Left hindlimb (tissue), 1 donor: ENCODE results near the gene RAPGEF1.

ENCODE experiments used
- DNase-seq: peaks from one replicate; pipeline ENCODE4 v3.0.0-alpha.2; 2018

Gene RAPGEF1

DNA sequence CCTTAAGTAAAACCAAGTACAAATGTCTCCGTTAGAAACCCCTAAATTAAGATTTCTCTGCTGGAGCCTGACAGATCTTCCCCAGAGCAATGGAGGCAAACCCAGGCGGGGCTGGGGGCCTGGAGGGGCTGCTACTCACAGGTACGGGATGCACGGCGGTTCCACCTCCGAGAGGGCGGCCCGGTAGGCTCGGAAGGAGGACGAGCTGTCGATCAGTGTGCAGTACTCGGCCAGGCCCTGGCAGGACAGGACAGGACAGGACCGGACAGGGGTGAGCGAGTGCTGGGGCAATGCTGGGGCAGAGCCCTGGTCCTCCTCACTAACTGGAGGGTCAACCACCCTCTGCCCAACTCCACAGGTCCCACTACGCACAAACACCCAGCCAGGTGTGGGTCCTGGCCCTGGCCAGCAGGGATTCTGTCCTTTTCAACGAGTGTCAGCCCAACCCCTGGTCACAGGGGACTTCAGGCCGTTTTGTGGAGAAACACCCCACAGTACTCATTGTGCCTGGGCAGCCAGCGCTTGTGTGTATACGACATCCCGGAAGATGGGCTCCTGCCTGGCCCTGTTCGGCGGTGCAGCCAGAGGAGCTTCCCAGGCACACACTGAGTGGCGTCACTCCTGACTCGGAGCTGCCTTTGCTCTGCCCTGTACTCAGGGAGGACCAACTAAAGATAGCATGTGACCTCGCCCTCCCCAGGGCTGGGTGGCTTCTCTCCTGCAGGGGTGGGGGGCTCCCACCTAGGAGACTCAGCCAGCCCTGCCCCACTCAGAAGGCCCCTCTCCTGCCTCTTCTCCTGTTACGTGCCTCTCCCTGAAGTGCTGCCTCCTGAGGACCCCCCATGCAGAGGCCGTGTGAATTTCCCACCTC, 157.2 kb downstream of the RAPGEF1 start:
- DNase-seq = no peak

DNA sequence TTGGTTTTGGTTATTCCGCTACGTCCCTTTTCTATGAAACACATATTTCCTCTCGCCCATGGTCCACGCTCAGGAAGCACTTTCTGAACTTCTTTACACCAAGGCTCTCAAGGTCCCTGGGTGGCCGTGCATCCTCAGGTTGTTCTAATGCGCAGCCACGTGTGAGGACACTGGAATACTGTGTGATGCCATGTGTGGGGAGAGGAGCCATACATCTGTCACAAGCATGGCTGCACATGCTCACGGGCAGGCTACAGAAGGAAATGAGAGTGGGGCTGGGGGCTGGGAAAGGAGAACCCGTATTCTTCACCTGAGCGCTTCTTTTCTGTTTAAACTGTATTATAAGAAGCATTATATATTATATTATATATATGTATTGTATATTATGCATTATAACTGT, 157.8 kb downstream of the RAPGEF1 start:
- no peak for DNase-seq

DNA sequence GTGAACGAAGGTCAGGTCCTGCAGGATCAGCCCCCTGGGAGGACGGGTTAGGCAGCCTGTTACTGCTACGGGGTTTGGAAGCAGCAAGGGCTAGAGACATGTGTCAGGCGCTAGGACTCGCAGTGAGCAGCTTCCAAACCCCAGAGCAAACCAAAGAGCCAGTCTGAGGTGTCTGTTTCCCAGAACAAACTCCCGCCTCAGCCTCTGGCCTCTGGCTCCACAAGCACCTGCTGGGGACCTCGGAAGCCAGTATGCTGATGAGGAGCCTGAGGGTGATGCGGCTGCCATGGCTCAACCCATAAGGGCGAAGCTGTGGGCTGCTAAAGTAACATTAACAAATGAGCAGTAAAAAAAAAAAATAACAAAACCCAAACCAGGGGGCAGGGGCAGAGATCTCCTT, 159.5 kb downstream of the RAPGEF1 start:
- DNase-seq = no peak

DNA sequence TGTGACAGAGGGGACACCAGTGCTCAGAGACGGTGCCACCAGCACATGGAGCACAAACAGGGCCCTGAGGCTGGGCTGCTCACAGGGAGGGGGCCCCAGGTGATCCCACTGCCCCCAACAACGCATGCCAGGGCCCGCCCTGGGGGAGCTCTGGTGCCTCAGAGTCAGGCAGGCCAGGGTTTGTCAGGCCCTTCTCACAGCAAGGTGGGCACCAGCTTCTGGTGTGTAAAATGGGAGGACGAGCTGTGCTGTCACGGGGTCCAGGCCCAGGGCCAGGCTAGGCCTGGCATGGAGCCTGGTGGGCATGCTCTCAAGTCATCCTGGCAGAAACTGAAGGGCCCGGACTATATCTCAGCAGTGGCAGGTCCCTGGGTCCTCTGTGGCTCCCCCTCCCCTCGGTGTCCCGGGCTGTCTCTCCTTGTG, 160.1 kb downstream of the RAPGEF1 start:
- DNase-seq = no peak

DNA sequence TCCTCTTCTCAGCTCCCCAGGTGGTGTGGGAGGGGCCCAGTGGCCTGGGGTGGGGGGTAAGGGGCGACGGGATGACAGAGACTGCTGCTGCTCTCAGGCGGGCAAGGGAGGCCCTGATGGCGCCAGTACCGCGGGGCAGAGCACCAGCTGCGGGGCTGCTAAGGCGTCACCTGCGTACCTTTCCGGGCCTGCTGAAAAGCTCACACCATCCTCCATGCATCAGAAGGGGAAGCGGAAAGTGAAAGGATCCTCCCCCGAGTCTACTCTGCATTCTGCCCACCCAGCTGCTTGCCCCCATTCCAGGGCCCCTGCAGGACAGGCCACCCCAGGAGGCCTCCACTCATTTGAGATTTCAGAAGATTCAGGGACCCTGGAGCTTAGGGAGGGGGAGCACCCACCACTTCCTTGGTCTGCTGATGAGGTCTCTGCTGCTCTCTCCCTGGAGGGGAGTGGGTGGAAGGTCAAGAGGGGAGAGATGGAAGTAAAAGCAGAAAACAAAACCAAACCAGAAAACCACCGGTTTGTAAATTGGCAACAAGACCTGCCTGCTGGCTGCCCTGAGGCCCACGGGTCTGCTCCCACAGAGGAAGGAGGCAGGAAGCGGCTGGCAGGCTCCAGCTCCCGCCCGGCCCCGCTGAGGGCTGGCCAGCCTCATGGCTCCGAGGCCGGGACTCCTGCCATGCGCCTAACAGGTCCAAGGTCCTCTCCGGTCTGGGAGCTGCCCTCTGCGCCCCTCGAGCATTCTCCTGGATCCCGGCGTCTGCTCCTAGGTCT, 161.0 kb downstream of the RAPGEF1 start:
- DNase-seq = no peak

DNA sequence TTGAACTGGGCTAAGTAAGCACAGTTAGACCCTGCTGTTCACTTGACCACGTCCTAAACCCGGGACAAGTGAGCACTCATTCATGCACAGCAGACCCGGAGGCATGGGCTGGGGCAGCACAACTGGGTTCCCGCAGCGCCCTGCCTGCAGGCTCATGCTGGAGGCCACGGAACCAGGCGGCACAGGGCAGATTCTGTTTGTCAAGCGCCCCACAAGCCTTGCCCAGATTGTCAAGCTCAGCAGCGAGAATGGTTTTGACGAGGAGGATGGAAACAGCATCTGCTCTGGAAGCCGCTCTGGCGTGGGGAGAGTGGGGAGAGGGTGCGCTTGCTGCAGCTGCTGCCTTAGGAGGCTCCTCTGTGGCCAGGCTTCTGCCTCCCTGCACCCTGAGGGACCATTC, 161.9 kb downstream of the RAPGEF1 start:
- no peak for DNase-seq

DNA sequence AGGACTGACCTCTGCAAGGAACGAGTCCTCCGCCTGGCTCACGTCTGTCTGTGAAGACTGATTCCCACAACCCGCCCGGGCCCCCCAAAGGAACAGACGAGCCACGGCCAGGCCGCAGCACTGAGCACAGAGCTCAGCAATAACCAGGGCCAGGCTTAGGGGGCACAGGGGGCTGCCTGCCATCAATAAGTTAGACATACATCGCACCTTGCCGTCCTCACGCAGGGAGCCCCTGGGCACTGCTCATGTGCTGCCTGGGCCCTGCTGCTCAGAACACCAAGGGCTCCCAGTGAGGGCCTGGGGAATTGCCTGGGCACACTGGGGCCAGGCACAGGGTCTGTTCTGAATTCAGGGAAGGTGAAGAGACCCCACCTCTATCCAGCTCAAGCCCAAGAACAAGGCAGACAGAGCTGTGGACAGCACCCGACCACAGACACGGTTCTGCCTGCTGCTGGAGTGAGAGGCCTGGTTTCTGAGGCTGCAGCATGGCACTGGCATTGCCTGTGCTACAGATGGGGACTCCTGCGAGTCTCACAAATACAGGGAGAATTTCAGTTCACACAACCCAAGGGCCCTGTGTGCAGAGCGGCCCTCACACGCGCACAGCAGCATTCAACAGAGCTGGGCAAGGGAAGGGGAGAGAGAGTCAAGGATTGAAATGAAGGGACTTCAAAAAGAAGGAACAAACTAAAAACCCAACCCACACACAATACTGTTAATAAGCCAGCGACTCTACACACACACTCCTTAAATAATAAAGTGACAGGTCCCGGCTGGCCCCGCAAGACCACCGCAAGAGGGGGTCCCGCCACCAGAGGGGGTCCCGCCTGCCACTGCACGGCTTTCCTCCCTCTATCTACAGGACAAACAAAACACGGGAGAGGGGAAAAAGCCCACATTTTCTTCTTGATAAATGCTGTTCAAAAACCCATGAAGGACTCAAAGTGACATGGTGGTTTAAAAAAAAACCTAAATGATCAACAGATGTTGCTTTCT, 162.6 kb downstream of the RAPGEF1 start:
- no peak for DNase-seq

DNA sequence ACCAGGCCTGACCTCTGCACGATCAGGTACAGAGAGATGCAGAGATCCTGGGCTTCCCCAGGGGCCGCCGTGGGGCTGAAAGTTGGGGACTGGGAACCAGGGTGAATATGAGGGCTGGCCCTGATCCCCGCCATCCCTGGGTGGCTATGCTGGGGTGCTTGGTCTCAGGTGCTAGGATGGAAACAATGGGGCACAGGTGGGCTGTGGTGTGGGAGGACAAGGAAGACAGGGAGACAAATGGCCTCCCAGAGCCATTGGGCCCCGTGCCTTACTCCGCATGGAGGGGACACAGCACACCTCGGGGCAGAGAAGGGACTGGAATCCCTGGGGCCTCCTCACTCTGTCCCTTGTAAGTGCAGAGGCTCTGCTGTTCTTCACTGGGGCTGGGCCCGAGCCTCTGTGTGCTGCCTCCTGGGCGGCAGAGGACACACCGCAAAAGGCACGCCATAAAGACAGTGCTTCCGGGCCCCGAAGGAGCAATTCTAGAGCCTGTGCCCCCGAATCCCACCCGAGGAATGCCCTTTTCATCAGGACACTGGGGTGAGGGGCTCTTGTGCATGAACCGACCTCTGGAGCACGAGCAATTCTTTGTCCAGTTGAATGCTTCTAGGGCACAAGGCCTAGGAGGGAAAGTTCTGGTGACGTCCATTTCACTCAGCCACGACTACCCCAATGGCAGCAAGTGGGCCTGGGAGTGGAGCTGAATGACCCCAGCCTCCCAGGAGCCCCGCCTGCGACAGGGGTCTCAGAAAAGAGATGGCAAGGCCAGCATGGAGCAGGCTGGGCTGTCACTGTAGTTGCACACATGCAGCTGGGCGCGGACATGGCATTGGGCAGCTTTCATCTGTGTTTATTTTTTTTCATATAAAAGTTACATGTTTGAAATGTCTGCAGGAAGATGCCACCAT, 163.7 kb downstream of the RAPGEF1 start:
- DNase-seq = no peak

DNA sequence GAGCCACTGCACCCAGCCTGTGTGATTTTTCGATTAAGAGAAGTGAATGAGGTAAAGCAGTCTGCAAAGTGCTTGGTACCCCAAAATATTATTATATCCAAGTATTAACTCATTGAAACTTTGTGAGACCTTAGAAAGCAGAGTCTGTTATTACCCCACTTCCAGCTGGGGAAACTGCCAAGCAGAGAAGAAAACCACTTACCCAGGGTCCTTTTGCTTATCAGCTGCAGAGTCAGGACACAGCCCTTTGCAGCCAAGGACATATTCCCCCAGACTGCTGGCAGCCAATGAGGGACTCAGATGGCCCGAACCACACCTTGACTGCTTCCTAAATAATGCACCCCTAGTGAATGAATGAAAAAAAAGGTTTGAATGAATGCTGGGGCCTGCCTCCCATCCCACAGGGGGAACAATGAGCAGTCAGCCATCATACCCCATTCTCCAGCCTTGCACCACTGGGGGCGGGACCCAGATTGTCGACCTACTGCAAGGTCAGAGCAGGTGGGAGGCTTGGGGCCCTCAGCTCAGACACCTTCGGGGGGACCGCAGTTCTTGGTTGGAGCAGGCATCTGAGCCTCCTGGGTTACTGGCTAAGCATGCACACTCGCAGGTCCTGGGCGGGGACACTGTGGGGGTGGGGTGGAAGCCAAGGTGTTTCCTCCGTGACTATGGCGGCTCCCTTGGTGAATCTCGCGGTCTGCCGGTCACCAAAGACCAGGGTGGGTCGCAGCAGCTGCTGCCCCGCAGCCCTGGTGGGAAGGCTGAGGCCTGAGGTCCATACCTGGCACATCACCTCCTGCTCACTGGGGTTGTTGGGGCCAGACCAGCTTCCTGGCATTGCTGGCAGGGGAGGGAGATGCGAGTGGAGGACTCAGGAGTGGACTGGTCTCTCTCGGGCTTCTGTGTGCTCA, 164.9 kb downstream of the RAPGEF1 start:
- DNase-seq = no peak

DNA sequence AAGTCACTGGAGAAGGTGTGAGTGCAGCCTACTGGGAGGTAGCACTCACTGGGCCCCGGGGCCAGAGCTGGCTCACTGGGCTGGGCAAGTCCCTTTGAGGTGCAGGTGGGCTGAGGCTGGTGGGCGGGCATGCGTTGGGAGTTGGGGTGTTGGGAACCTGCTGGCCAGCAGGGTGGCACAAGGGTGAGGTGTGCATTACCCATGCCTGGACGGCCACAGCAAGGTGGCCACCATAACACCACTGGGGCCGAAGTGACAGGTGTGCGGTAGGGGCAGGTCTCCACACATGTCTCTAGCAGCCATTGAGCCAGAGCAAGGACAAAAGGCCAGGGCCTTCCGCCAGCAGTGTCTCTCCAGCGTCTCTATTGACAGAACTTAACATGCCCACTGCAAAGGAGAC, 172.0 kb downstream of the RAPGEF1 start:
- DNase-seq = no peak

DNA sequence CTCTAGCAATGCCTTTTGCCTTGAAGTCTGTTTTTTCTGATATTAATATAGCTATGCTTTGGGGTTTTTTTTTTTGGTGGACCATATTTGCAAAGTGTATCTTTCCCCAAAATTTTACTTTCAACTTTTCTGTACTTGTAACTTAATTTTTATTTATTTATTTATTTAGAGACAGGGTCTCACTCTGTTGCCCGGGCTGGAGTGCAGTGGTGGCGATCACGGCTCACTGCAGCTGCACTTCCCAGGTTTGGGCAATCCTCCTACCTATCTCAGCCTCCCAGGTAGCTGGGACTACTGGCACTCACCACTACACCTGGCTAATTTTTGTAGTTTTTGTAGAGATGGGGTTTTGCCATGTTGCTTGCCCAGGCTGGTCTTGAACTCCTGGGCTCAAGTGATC, 173.7 kb downstream of the RAPGEF1 start:
- no peak for DNase-seq

DNA sequence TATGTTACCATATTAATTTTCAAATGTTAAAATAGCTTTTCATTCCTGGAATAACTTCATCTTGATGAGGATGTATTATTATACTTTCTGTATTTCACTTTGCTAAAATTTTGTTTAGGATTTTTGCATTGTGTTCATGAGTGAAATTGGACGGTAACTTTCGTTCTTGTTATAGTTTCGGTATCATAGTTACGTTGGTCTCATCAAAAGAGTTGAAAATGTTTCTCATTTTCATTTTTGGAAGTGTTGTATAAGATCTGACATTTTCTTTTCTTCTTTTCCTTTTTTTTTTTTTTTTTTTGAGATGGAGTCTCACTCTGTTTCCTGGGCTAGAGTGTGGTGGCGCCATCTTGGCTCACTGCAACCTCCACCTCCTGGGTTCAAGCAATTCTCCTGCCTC, 174.5 kb downstream of the RAPGEF1 start:
- DNase-seq = no peak

DNA sequence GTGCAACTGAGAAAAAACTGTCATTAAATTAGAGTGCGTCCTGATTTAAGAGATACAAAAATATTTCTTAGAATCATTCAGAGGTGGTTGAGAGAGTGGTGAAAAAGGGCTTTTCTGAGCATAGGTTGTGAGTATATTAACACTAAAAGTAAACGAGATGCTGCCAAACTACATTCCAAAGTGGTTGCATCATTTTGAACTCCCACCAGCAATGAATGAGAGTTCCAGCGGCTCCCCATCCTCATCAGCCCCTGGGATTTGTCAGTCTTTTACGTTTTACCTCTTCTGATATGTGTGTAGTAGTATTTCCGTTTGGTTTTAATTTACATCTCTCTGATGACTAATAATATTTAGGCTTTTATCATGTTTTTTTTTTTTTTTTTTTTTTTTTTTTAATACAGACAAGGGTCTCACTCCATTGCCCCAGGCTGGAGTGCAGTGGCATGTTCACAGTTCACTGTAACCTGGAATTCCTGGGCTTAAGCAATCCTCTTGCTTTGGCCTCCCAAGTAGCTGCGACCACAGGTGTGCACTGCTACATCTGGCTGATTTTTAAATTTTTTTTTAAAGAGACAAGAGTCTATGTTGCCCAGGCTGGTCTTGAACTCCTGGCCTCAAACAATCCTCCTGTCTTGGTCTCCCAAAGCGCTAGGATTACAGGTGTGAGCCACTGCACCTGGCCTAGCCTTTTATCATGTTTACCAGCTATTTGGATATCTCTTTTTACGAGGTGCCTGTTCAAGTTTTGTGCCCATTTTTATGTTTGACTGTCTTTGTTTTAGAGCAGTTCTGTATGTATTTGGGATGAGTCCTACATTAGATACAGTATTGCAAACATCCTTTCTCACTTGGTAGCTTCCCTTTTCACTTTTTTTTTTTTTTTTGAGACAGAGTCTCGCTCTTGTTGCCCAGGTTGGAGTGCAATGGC, 177.6 kb downstream of the RAPGEF1 start:
- DNase-seq = no peak

DNA sequence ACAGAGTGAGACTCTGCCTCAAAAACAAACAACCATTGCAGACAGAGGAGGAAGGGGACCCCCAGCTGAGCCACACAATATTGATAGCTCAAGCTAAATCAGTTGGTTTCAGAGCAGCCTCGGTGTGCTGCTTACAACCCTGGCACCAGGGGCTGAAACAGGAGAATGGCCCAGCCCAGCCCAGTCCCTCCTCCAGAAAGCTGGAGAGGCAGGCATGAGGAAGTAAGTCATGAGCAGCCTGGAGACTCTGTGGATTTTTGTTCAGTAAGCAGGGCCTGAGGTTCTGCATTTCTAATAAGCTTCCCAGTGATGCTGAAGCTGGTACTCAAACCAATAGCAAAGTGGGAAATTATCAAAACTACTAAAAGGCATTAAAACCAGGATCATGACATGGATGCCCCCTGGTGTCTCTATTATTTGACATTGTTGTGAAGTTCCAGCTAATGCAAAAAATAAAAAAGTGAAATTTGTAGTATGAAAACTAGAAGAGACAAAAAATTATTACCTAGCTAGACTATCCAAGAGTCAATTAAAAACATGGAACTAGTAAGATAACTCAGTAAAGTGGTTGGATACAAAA, 180.4 kb downstream of the RAPGEF1 start:
- DNase-seq = no peak

DNA sequence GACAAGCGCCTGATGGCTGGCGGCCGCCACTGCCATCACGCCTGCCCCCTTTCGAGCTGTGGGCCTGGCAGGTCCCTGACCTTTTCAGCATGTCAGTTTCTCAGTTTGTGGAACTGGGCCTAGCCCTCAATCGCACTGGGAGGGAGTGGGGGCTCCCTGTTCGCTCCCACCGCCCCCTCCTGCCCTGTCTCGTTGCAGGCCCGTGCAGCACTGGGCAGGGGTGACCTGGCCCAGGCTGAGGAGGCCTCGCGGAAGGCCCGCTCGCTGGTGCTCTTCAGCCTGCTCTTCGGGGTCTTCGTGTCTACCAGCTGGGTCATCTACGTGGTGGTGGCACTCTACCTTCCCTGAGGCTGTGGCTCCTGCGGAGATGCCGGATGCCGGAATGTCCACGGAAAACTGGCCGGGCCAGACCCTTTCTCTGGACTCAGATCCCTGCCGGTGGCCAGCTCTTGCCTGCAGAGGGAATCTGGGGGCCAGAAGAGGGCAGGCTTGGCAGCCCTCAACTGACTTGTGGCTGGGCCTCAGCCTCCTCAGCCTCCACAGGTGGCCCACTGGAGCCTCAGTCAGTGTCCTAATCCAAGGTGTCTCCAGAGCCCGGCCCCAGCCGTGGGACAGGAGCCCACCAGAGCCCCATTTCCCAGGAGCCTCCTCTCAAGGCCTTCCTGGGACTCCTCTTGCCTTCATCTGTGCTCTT, 181.9 kb downstream of the RAPGEF1 start:
- DNase-seq = no peak

DNA sequence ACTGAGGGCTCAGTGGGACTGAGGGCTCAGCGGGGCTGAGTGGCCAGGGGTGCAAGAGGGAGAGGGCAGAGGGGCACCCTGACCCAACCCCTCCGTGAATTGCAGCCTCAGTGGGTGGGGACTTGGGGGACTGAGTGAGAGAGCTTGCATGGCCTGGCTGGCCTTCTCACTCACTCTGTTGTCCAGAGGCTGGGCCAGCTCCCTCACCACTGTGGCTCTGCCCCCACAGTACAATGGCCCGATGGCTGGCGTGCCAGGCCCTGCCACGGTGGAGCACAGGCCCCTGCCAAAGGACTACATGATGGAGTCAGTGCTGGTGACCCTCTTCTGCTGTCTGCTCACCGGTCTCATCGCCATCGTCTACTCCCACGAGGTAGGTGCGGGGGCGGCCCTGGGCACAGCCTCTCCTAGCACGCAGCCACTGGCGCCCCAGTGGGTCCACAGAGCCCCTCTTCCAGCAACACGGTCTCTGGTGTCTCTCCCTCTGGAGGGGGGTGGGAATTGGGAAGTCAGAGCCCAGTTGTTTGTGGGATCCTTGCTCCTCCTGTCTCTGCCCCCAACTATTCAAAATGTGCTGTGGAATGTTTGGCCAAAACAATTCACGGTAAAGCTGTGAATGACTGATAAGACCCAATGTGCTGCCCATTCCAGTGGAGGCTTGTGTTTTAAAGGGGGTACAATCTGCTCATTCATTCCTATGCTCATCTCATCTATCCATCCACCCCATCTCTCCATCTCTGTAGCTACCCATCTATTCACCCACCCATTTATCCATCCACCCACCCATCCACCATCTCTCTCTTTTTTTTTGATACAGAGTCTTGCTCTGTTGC, 183.8 kb downstream of the RAPGEF1 start:
- no peak for DNase-seq

DNA sequence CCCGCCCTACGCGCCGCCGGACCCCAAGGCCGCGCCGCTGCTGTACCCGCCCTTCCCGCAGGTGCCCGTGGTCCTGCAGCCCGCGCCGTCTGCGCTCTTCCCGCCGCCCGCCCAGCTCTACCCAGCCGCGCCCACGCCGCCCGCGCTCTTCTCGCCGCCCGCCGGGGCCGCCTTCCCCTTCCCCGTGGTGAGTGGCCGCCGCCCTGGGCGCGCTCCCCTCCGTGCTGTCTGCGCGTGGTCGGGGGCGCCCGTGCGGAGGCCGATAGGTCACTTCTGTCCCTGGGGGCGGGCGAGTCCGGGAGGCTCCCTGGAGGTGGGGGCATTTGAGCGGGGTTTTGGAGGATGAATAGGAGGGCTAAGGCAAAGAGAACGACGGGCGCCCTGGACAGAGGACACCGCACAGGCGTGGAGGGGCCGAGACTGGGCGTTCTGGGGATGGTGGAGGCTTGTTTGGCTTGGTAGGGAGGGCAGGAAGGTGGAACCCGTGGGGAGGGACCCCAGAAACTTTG, 185.0 kb downstream of the RAPGEF1 start:
- no peak for DNase-seq
